Measurements from ENCODE around the gene TBX19.

DNA sequence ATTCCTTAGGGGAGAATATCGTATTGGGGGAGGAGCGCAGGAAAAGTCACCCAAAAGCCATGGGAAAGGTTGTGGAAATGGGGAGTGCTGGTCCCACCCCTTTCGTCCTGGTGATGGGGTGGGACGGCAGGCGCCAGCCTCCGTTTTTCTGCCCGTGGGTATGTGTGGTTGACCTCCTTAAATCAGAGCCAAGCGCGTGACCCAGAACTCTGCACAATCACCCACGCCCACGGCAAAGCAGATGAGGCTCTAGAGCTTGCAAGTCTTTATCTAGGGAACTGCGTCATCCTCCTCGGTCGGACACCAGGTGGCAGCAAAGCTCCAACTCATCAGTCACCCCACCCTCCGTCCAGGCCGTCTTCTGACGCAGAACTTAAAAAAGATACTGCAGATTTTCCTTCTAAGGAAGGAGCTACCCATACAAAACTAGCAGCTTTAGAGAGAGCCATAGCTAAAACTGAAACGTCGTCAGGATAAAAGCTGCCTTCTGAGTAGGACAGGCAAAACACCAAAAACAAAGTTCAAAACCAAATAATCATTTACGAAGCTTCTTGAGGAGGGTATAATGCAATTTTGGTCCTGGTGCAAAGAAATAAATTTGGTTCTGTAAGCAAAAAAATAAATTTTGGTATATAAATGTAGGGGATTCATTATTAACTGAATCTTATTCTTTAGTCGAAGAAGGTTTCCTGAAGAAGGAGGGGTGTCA lies 62.0 kb downstream of the TBX19 start:
- TF ChIP-seq, protein P1, sequence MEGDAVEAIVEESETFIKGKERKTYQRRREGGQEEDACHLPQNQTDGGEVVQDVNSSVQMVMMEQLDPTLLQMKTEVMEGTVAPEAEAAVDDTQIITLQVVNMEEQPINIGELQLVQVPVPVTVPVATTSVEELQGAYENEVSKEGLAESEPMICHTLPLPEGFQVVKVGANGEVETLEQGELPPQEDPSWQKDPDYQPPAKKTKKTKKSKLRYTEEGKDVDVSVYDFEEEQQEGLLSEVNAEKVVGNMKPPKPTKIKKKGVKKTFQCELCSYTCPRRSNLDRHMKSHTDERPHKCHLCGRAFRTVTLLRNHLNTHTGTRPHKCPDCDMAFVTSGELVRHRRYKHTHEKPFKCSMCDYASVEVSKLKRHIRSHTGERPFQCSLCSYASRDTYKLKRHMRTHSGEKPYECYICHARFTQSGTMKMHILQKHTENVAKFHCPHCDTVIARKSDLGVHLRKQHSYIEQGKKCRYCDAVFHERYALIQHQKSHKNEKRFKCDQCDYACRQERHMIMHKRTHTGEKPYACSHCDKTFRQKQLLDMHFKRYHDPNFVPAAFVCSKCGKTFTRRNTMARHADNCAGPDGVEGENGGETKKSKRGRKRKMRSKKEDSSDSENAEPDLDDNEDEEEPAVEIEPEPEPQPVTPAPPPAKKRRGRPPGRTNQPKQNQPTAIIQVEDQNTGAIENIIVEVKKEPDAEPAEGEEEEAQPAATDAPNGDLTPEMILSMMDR (IDR thresholded peaks at IDR 0.05; ENCODE audit: control extremely low read depth in 1 of 3, insufficient read depth in 1 of 3, low read depth in 1 of 3, low read length in 3 of 3) = peak; percentile 85 to 89 (median 86)
- TF ChIP-seq POLR2A (IDR thresholded peaks at IDR 0.05; ENCODE audit: control extremely low read depth in 1 of 2, low read depth in 2 of 2, low read length in 2 of 2) = no peak
- no peak for TF ChIP-seq USF2 (IDR thresholded peaks at IDR 0.05; ENCODE audit: low read length)
- no peak for TF ChIP-seq CBX8 (IDR thresholded peaks at IDR 0.05; ENCODE audit: borderline replicate concordance, low read depth, low read length)
- no peak for TF ChIP-seq RFX5 (IDR thresholded peaks at IDR 0.05; ENCODE audit: borderline replicate concordance, low read depth, low read length)
- no peak for TF ChIP-seq EZH2 (IDR thresholded peaks at IDR 0.05; ENCODE audit: low read depth, low read length, severe bottlenecking)
- TF ChIP-seq CEBPB (IDR thresholded peaks at IDR 0.05; ENCODE audit: low read depth, low read length) = no peak
- no peak for TF ChIP-seq TBP (IDR thresholded peaks at IDR 0.05; ENCODE audit: low read depth, low read length)
- TF ChIP-seq POLR2AphosphoS5 (IDR thresholded peaks at IDR 0.05; ENCODE audit: low read depth, low read length) = no peak
- no peak for TF ChIP-seq GABPA (IDR thresholded peaks at IDR 0.05; ENCODE audit: borderline replicate concordance, insufficient read depth, low read length)
- no peak for TF ChIP-seq PHF8 (conservative IDR thresholded peaks at IDR 0.05; ENCODE audit: low read depth, low read length)
- no peak for TF ChIP-seq RBBP5 (IDR thresholded peaks at IDR 0.05; ENCODE audit: borderline replicate concordance, low read depth, low read length)
- TF ChIP-seq ASH2L (IDR thresholded peaks at IDR 0.05; ENCODE audit: low read length) = no peak

All from H1 (cell line).